Measurements from ENCODE around the gene SMOC1.

GRCh38 chr14:70029296-70030132 is 150.3 kb downstream of the SMOC1 start:
- no peak for TF ChIP-seq SUZ12 (IDR thresholded peaks at IDR 0.05)
- TF ChIP-seq SP1 (IDR thresholded peaks at IDR 0.05): no peak
- no peak for TF ChIP-seq NFRKB (IDR thresholded peaks at IDR 0.05)
